GM19372 (cell line): ENCODE measurements around the gene BRD3.

Source experiments
- ATAC-seq: cut with Tn5 transposase; IDR thresholded peaks from one replicate; pipeline ENCODE4 v1.9.1; 2021; ENCODE audit warnings: mild to moderate bottlenecking, low read depth, moderate library complexity; ENCODE audit not compliant: unreplicated experiment

Gene BRD3

DNA sequence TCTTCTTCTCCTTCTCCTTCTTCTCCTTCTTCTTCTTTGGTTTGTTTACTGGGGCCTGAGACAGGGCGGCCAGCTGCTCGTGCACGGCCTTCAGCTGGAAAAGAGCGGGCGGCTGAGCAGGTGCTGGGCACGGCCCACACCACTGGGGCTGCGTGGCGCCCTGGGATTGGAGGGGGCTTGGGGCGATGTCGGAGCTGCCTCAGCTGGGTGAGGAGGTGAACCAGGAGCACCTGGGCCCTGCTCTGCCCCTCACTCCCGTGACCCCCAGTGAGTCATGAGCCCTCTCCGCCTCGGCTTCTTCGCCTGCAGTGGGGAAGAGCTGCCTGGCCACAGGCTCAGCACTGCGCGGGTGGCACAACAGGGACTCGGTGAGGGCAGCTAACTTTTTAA, 27.7 kb downstream of the BRD3 start:
- ATAC-seq: no peak

DNA sequence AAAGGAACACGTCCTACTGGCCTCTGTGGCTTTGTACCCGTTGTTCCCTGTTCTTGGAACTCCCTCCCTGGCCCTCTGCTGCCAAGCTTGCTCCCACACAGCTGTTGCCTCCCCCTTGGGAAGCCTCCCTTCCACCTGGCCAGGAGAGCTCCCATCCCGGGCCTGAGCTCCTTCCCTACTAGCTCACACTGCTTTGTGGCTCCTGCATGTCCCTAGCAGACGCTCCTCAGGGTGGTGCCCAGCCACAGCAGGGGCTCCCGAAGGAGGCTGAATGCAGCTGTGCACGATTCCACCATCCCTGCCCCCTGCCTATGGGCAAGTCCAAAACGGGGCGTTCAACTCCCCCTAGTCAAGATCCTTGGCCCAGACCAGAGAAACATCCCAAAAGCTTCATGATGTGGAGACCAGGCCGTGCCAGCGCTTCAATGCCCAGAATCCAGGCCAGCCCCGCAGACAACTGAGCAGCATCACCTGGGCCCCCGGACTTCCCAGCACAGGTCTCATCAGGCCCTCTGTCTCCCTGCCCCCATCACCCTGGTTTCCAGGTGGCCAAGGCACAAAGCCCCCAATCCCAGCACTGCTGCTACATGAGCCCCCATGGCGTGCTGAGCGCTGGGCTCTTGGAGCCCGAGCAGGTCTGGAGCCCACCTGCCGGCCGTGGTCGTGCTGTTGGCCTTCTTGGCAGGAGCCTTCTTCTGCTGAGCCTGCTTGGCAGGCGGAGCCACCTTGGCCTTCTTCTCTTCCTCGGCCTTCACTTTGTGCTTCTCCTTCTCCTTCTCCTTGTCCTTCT, 28.2 kb downstream of the BRD3 start:
- no peak for ATAC-seq

DNA sequence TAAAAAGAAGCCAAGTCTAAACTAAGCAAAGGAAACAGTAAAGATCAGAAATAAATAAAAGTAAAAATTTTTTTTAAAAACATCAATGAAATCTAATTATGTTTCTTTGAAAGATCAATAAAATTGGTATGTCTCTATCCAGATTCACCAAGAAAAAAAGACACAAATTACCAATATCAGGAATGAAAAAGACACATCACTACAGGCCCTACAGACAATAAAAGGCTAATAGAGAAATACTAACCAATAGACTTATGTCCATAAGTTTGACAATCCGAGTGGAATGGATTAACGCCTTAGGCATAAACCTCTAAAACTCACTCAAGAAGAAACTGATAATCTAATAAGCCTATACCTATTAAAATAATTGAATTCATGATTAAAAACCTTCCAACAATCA, 30.2 kb downstream of the BRD3 start:
- ATAC-seq: no peak

DNA sequence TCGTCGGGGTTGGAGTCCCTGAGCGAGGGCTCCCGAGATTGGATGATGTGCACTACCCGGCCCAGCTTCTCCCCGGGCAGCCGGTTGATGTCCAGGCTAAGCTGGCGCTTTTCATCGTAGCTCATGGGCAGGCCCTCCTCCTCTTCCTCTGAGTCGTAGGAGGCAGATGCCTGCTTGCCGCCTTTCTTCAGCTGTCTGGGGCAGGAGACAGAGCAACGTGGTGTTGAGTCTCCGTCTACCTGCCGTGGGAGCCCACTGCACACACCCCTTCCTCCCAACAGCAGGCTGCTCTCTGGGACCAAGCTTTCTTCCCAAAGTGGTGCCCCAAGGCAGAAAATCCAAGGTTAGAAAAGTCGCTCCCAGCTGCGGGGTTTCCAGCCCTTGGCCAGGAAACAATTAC, 31.7 kb downstream of the BRD3 start:
- ATAC-seq: no peak

DNA sequence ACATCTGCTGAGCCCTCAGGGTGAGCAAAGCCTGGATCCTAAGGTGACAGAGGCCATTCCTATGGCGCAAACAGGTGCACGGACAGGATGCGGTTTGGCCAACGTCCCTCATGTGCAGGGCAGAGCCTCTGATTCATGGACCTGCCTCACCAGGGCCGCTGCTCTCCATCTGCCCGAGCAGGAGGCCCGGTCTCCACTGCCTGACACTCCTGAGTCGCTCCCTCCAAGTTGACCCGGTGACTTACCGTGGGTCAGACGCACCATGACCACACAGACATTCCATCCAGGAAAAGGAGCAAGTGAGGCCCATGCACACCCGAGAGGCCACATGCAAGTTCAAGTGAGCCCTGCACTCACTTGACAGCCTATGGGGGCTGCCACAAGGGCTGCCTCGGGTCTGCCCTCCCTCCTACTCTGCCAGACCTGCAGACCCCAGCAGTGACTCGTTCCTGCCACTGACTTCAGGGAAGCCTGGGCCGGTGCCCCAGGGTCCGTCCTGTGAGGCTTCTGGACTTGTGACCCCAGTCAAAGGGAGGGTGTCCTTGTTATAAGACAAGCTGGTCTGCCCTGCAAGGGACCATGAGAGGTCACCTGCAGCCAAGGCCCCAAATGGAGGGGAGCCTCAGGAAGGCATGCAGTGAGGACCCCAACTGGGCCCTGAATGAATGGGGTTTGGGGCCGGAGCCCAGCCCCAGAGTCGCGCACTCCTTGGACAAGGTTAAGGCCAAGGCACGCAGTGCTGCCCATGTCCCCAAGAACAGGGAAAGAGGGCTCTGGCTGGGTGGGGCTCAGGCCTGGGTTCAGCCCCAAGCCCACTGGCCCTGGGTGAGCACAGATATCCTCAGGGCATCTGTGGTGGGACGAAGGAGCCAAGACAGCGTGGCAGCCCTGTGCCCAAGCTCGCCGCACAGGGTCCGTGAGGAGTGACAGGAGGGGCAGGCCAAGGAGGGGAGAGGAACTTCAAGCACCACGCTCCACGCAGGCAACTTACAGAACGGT, 32.5 kb downstream of the BRD3 start:
- no peak for ATAC-seq

DNA sequence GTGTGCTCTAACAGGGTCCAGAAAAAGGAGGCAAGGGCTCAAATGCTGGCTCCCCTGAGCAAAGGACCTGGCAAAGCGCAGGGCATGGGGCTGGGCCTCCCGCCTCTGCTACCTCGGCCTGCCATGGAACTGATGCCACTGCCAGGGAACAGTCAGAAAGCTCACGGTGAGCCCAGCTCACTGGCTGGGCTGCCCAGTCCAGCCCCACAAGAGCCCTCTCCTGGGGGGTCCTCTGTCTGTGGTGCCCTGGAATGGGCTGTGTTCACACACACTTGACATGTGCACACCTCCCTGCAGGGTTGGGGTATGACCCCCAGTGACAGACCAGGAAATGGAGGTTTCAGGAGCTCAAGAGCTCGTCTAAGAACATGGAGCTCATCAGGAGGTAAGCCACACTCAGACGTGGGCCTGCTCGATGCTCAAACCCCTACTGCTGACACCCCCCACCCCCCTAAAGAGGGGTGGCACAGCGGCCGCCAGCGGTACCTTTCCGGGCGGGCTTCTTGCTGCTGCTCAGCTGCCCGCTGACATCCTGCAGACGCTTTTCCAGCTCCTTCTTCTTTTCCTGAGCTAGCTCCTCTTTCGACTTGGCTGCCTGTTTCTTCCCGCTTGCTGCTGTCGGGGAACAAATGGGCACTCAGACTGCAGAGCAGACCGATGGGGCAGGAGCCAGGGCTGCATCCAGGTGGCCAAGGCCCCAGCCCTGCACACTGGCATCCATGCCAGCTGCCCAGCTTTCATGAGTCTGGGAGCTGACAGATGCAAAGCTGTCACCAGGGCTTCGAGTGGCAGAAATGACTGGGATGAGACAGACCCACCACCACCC, 33.4 kb downstream of the BRD3 start:
- ATAC-seq: no peak

DNA sequence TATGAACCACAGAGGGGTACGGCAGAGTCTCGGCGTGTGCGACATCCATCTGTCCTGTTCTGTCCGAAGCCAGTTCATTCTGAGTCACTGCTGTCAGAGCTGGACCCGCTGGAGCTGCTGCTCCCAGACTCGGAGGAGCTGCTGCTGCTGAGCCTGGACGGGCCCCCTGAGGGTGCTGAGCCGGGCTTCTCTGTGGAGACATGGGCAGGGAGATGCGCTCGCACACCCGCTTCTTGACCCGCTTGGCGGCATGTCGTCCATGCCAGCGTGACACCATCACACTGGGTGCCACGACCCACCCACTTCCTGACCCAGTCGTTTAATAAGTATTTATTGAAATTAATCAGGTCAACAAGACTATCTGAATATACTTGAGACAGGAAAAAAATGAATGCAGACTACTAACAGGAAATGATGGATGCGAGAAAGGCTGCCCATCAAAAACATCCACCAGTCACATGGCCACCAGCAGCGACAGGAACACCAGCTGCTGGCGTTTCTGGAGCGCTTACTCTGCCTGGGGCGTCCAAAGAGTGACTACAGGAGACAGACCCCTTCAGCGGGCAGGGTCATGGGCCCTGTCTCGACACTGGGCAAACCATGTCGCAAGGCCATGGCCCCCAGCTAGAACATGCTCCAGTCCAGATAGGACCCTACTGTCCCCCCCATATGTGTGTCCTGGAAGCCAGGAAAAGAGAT, 34.2 kb downstream of the BRD3 start:
- no peak for ATAC-seq

DNA sequence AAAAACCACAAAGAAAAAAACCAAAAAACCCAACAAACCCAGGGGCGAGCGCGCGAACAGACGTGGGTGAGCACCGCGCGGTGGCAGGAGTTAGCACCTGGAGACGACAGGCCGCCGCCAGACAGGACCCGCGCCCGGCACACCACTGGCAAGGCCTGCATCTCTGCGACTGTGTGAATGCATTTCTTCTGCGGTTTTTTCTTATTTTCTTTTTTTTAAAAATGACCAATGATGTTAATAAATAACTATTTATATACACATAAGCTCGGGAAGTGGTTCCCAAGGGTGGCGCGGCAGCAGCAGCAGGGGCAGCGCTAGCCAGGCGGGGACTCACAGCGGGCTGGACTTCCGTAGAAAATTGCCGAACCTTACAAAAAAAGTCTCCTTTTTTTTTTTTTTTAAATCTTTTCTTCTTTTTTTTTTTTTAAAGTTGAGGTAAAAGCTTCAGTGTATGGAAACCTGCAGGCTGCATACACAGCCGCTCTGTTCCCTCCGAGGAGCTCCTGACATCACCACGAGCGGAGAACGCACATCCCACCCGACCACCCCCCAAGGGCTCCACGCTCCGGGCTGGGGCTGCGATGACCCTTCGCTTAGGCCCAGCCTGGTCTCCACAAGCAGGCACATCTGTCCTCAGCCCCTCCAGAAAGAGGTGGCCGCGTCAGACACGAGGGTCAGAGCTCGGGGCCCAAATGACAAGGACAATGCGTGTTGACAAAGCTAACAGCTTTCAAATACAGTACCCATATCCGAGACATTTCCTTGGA, 35.2 kb downstream of the BRD3 start:
- no peak for ATAC-seq

DNA sequence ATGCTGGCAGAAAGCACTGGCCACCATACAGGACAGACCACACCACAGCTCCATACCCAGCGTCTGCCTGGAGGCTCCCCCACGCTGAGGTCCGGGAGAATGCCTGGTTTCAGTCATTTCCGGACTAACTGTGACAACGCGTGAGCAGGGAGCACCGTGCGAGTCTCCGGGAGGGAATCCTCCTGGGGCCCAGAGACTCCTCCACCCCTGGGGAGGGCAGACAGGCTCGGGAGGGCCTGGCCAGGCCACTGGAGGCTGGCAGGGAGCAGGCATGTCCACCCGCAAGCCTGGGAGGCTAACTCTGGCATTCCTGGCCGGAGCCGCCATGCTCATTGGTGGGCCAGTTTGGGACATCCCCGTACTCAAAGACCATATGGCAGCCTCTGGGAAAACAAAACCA, 36.0 kb downstream of the BRD3 start:
- ATAC-seq: no peak

DNA sequence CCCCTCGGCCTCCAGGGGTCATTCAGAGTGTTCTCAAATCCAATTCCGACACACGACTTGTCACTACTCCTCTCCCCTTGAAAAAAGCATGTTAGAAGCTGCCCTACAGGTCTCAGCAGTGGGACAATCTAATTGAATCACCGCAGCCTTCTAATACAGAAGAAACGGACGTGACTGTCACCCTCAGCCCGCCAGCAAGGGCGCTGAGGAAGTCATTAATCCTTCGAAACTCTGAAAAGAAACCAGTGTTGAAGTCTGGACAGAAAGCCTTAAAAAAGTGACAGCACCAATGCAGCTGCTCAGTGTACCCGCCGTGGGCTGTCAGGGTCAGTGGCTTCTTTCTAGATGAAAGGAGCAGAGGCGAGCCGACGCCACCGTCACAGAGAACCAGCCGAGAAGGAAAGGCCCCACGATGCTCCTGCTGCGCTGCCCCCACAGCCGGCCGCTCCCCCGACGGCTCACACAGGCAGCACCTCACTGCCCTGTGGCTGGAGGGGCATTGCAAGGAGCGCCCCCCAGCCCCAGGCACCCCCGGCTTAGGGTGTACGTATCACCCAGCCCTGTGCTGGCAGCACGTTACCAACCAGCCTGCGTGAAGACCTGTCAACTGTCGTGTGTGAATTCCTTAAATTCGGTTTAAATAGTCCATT, 36.9 kb downstream of the BRD3 start:
- ATAC-seq: no peak

DNA sequence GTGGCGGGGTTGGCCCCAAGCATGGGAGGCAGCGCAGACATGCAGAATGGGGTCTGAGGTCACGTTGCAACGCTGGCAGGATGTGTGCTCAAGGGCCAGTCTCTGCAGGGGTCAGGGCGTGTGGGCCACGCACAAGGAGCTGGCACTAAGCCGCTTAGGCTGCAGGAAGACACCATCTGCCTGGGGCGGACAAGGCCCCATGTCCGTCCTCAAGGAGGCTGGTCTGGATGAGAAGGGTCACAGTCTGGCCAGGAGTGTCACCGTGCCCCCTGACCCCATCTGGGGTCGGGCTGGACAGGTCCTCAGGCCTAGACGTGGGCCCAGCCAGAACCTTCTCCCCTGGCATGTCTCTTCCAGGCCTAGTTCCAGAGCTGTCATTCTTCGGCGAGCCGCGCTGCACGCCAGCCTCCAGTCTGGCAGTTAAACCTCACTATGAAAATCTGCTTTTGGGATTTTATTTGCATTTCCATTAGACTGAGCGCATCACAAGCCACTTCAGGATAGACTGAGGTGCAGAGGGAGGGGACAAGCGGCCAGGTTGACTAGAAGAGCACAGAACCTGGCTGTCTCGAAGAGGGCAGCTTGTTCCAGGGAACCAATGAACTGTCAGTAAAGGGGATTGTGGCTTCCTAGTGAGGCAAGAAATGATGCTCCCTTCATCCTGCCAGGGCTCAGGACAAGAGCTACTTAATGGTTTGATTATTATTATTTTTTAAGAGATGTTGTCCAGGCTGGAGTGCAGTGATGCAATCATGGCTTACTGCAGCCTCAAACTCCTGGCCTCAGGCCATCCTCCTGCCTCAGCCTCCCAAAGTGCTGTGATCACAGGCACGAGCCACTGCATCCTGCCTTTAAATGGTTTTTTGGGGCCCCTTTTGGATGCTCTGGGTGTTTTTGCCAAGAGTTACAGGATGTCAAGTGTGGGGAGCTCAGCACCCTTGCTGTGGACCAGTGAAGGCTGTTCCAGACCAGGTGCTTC, 38.3 kb downstream of the BRD3 start:
- no peak for ATAC-seq

DNA sequence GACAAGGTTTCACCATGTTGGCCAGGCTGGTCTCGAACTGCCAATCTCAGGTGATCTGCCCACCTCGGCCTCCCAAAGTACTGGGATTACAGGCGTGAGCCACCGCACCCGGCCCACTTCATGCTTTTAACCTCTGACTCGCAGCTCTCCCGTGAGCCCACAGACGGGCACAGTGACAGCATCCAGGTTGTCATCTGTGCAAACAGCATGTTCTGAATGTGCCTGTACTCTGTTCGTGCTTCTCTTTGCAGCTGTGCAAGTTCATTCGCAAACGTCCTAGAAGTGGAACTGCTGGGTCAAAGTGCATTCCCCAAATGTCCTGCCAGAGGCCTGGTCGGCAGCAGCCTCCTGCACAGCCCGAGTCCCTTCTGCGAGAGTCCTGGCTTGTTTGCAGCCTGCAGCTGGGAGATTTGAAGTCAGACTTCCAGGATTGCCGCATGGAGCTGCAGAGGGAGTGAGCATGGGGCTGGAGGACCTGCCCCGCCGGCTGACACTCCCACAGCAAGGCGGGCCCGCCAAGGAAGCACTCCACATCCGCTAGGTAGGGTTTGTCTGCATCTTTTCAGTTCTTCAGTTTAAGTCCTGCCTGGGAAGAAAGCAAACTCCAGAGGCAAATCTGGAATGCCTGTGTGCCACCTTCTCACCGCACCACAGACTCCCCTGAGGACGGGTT, 39.1 kb downstream of the BRD3 start:
- no peak for ATAC-seq

DNA sequence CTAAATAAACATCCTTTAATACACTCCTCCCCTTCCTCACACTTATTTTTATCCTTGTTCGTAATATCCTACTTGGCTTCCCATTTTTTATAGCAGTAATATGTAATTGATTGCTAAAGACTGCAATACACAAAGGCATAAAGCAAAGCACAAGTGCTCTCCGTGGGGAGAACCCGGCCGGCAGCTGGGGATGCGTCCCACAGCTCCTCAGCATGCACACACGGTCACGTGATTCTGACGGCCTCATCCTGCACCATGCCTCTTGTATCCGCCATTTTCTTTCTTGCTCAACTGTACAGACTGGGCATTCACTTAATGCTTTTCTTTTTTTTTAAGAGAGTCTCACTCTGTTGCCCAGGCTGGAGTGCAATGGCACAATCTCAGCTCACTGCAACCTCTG, 39.8 kb downstream of the BRD3 start:
- no peak for ATAC-seq

DNA sequence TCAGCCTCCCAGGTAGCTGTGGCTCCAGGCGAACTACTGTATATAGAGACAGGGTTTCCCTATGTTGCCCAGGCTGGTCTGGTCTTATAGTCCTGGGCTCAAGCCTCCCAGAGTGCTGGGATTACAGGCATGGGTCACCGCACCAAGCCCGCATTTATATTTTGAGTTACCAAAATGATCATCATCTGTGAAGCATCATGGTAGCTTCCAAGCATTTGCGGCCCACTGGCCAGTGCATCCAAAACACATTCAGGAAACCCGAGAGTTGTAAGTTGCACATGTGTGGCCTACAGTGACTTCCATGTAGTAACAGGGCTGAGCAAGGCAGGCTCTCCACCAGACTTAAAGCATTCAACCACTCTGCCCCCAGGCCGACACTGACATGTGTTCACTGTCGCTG, 40.3 kb downstream of the BRD3 start:
- no peak for ATAC-seq

DNA sequence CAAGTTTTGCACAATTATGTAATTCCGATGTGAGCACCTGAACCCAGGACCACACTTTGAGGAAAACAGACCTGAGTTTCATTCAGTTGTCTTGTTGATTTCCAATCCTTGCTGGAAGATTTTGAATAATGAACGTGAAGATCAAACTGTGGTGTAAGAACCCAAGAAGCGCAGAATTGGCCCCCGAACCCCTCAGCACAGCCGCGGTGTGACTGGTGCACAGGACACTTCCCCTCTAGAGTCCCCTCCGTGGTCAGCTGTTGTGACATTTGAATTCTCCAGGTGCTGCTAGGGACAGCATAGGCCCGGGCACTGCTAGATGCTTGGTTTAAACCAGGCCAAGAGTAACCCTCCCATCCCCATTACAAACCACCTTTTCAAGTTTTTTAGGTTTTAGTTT, 40.8 kb downstream of the BRD3 start:
- no peak for ATAC-seq

DNA sequence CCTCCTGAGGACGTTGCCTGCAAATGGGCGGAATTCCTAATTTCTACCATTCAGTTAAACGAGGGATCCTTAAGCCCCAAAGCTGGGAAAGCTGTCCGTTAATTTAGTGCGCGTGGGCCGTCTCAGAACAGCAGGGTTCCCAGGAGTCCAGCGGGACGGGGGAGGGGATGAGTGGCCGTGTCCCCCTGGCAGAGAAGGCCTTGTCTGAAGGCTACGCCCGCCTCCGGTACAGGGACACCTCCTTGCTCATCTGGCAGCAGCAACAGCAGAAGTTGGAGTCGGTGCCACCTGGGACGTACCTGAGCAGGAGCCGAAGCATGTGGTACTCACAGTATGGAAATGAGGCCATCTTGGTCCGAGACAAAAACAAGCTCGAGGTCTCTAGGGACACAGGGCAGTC, 41.2 kb downstream of the BRD3 start:
- ATAC-seq: no peak
